ENCODE measurements around the gene NOBOX.
"Not testable (repeated sequence)": the region's sequence is repeated elsewhere in the genome, so short reads cannot be mapped to it uniquely, and the experiment has no call there.

The NOBOX gene

DNA sequence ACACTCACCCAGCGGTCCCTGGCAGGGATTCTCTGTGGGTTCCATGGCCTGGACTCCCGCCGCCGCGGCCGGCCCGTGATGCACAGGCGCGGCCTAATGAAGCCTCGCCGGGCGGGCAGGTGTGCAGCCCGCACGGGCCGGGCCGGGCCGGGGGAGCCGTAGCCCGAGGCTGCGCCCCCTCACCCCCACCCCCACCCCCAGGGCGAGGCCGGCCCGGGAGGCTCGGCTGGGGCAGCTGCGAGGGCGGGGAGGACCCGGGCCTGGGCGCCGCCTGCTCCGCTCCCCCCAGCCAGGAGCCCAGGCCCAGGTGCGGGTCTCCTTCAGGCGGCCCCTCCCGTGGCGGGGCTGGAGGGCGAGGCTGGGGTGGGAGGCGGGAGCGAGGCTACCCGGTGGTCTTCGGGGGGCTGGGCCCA, at the start of gene NOBOX:
NOBOX (minus strand) TSS at position 45 of the 413 bp plus-strand sequence.
- no peak for DNase-seq (ENCODE audit: low read depth)

DNA sequence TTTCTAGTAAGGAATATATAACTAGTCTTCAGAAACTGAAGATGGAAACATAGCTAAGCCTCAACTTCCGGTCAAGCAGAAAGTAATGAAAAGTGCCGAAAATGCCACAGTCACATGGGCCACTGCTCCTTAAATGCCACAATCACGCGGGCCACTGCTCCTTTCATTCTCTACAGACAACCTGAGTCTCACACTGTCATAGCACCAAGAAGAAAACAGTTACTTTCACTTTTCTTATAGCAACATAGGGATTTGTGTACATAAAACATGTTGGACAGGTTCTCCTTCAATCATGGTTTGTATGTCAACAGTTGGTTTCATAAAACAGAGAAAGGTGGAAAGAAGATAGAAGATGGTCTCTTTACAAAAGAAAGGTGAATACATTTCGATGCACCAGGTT, 48.6 kb upstream of the NOBOX start:
- DNase-seq (ENCODE audit: low read depth), result no peak

DNA sequence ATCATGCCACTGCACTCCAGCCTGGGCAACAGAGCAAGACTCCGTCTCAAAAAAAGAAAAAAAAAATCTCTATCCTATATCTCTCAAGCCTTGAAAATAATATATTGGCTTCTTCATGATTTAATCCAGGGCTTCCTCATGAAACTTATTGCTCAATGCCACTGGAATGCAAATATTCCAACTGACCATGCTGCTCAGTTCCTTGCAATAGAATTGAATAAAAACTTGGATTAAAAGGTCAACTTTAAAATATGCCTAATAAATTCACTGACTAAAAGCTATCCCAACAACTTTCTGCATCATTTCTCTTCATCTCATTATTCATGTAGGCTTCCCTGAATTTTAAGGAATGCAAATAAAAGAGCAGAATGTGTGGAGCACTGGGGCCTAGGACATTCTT, 42.1 kb upstream of the NOBOX start:
- no peak for DNase-seq (ENCODE audit: low read depth)

DNA sequence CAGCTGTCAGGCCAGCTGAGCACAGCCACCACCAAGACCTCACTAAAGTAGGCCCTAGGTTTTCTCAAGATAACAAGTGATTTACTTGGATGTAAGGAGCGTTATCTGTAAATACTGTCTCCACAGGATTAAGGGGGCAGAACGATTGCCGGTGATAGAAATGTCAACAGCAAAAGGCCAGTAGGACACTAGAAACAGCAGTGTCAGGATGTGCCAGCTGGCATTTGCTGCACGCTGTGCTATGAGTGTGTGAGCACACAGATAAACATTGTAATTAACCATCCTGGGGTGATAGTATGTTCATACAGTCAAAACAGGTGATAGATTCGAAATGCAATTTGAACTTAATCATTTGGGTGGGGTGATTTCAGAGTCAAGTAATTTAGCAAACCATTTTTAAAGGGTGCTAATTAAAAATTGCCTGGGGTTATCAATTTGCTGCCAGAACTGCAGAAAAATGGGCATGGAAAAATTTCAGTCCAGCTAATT, 36.3 kb upstream of the NOBOX start:
- DNase-seq (ENCODE audit: low read depth), result no peak

DNA sequence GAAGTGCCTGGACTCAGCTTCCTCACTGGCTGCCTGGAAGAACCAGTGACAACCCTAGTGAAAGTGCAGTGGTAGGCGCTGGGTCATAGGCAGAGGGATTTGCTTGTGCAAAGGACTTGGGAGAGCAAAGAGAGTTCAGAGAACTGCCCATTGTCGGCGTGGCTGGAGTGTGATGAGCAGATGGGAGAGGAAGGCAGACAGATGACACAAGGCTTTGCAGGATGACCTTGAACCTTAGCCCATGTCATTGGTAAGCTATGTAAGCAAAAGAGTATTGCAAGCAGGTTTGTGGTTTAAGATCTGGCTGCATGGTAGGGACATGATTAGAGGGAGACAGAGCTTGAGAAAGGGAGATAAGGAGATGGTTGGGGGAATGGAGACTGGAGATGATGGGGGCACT, 35.3 kb upstream of the NOBOX start:
- DNase-seq (ENCODE audit: low read depth), result no peak

DNA sequence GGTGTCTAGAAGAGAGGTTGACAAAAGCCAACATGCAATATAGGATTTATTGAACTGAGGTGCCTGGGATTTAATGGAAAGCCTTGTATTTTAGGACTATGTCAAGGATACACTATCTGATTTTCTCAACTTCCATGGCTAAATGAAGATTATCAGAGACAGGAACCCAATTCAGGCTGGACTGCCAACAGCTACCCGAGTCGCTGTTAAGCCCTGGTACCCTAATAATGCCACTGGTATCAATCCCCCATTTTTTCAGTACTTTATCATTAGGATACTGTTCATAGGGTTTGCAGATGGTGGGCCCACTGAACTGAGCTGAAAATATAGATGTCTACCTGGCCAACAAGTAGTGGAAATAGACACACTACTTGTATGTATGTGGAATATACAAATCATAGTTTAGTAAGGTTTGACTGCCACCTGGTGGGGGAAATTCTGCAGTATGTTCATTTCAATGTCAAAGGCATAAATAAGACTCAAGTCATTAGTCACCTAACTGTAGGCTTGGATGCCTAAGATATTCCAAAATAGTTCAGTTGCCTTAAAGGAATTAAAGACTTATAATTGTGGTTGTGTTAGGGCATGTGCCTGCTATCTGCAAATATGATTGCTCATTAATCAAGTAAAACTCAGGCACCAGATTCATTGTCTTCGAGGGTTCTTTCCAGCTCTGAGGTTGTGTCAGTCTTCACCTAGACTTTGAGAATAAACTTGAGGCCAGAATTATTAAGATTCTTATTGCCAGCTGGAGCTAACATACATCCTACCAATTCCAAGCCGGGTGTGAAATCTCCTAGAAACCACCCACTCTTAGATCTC, 34.1 kb upstream of the NOBOX start:
- DNase-seq (ENCODE audit: low read depth), result peak; percentile 61

DNA sequence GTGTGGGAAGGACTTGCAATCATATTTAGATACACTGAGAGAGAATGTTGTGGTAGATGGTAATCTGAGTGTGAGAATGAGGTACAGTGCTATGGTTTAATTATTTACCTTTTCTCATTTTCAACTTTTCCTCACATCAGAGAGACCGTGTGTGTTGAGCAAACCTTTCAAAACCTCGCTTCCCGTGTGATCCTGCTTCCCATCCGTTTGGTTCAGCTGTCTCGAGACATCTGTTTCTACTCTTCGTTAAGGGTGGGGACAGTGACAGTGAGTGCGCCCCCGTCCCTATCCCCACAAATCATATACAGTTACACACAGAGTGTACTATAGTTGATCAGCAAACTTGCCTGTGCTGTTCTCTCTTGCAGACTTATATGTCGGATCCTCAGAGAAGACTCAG, 33.0 kb upstream of the NOBOX start:
- DNase-seq (ENCODE audit: low read depth), result no peak

DNA sequence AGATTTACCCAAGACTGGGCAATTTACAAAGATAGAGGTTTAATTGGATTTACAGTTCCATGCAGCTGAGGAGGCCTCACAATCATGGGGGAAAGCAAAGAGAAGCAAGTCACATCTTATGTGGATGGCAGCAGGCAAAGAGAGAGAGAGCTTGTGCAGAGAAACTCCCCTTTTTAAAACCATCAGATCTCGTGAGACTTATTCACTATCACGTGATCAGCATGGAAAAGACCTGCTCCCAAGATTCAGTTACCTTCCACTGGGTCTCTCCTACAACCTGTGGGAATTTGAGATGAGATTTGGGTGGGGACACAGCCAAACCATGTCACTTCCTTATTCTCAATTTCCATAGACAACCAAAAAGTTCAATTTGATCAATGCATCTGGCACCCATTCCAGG, 24.9 kb upstream of the NOBOX start:
- no peak for DNase-seq (ENCODE audit: low read depth)

DNA sequence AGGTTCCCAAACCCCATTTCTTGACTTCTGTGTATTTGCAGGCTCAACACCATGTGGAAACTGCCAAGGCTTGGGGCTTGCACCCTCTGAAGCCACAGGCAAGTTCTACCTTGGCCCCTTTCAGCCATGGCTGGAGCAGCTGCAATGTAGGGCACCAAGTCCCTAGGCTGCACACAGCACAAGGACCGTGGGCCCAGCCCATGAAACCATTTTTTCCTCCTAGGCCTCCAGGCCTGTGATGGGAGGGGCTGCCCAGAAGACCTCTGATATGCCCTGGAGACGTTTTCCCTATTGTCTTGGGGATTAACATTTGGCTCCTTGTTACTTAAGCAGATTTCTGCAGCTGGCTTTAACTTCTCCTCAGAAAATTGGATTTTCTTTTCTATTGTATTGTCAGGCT, 24.0 kb upstream of the NOBOX start:
- not testable (repeated sequence) for DNase-seq (ENCODE audit: low read depth)

DNA sequence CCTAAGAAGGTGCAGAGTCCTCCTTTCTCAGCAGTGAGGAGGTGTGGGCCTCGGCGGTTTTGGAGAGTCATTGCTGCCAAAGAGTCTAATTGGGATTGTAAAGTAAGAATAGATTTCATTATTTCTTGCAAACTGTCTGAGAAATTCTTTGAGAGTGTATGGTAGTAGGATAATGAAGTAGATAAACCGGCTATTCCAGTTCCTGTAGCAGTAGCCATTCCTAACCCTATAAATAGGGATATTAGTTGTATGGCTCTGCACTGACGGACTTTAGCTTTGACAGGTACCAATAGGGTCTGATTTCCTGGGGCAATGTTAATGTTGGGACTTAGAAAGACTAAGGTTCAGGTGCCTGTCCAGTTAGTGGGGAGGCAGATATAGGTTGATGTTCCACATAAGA, 15.4 kb upstream of the NOBOX start:
- DNase-seq (ENCODE audit: low read depth), result not testable (repeated sequence)

DNA sequence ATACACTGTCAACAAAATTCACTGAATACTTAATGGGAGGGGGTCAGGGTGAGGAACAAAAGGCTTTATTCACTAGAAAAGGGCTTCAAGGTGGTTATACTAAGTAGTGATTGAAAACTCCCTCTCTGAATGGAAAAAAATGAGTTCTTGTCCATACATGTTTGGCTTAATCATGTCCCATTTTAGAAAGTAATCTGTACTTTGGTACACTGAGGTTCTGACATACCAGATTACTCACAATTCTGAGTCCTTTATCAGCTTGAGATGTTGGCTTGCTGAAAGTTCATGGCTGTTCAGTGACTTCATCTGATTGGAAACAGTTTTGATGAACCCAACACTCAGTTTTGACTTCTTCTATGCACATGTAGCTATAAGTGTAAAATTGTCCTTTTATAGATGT, 12.8 kb upstream of the NOBOX start:
- no peak for DNase-seq (ENCODE audit: low read depth)

DNA sequence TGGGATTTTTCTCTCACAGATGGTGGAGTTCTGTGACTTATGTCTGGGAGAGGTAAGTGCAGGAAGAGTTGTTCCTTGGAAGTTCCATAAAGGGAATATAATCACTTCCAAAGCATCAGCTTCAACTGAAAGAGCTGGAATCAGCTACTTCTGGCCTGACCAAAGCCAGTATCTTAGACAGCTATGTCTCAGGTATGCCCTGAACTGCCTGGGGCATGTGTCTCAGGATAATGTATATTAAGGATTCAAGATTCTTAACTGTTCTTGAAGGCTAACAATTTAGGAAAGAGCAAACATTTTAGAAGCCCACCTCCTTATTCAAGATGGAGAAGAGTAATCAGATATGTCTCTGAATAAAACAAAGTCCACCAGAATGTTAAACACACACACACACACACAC, 12.4 kb upstream of the NOBOX start:
- no peak for DNase-seq (ENCODE audit: low read depth)

DNA sequence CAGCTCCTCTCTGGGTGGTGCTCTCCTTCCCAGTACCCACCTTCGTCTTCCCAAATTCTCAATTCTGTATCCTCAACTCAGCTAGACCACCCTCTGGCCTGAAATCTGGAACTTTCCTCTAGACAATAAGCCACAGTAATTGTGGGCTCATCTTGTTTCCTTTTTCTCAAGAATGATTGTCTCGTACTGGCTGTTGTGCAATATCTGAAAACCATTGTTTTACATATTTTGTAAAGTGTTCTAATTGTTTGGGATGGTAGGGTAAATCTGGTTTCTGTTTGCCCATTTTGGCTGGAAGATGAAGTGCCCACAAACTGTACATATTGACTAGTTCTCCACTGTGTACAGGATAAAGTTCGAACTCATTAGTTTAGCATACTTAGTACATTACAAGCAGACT, 11.3 kb upstream of the NOBOX start:
- no peak for DNase-seq (ENCODE audit: low read depth)

DNA sequence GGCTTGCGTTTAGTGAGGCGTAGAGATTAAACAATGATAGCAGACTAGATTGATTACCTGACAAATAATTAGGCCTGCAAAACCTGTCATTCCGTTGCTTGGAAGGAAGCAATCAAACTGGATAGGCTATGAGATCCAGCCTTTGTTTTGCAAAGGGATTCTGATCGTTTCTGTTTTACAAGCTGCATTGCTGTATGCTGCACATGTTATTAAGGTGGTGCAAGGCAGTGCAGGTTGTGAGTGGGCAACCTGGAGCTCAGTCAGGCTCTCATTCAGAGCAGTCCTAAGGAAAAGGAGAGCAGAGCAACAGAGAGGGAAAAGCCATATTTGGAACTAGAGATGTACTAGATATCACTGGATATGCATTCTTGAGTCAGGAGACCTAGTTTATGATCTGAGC, 6.9 kb upstream of the NOBOX start:
- no peak for DNase-seq (ENCODE audit: low read depth)

DNA sequence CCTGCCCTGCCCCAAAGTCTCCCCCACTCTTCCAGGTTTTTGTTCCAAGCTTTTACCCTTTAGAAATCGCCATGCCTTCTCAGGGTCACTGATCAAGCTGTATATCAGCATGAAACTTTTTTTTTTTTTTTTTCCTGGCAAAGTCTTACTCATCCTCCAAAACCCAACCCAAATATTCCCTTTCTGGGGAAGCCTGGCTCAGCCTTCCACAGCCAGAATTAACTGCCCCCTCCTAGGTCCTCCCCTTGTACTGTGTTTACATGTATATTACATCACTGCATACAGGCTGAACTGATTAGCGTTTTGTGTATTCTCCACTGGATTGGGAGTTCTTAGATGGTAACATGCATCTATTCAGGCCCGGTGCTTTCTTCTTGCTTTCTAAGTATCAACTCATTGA, 4.6 kb upstream of the NOBOX start:
- DNase-seq (ENCODE audit: low read depth), result peak; percentile 26

DNA sequence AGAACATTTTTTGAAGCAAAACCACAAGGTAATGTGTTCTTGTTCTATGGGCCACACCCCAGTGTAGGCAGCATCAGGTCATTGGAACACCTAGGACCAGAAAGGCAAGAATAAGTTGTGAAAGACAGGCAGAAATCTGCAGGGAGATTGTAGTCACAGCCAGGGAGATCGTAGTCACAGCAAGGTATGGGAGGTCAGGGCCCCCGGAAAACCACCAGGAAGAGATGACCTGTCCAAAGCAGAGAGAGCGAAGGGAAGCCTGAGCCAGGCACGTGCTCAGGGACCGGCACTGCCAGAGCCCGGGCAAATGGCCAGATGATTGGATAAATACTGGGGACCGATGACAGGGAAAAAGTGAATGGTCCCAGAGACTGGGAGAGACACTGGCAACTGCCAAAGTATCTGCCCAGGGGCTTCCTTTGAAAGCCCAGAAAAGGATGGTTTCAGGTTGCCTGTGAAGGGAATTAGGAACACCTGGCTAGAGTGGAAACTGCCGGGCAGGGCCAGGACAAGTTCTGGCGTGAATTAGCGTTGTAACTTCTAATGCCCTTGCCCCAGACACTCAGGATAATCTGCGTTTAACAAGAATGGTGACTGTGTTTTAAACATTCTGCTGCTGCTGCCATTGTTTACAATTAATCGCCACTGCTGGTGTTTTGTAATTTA, 3.9 kb upstream of the NOBOX start:
- DNase-seq (ENCODE audit: low read depth), result no peak

DNA sequence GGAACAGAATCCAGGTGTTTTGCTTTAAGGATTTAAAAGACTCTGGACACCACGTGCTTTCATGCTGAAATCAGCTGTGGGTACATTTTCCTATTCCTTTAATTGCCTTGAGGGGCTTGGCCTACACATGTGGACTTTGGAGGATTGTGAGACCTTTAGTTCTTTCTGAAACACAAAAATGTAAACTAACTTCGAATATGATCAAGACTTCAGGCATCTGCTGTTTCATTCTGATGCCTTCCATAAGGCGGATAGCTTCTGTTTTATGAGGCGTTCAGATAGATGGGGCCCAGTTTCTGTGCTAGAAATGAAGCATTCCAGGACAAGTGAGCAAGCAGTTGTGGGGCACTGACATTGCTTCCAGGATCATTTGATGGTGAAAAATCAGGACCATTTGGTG, 1.5 kb upstream of the NOBOX start:
- peak; percentile 57 for DNase-seq (ENCODE audit: low read depth)

DNA sequence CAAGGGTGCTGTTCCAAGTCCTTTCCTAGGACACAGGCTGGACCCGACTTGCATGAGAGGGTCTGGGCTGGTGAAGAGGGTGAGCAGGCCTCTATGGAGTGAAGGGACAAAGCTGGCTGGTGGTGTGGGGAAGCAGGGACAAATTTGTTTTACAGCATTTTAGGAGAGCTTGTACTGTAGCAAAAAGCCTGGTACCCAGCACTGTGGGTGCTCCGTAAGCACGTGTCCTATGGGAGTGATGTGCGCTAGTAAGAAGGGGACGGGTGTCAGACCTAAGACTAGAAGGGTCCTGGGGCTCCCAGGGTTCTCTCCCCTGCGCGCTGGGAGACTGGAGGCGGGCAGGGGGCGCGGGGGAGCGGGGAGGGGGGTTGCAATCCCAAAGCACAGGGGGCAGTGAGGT, 391 bp downstream of the NOBOX start:
- DNase-seq (ENCODE audit: low read depth), result no peak

DNA sequence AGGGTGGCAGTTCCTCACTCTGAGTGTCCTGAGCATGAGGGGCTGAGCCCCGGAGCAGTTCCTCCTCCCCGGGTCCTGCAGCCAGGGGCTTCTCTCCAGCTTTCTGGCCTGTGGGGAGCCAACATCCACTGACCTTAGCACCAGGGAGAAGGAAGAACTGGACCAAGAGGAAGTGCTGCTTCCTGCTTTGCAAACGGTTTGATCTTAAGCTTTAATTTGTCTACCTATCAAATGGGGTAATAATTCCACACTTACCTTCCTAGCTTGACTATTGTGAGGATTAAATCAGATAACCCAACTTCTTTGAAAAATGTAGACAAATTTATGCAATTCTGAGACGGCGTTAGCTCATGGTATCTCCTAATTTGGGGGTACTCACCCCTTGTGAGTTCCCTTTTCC, 2.0 kb downstream of the NOBOX start:
- no peak for DNase-seq (ENCODE audit: low read depth)

DNA sequence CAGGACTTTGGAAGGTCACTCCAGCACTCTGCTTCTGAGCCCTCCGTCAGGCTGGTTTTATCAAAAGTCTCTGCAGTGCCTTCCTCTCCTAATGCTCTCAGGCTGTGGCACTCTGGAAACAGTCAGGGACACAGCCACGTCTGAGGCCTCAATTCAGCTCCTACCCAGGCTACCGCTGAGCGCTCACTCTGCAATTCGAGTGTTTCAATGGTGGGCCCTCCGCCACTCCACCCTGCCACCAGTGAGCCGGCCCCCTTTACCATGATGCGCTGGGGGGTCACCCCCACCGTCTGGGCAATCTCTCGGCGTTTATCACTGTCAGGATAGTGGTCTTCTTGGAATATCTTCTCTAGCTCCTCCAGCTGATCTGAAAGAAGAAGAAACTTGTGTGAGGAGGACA, 3.5 kb downstream of the NOBOX start:
- DNase-seq (ENCODE audit: low read depth), result no peak

DNA sequence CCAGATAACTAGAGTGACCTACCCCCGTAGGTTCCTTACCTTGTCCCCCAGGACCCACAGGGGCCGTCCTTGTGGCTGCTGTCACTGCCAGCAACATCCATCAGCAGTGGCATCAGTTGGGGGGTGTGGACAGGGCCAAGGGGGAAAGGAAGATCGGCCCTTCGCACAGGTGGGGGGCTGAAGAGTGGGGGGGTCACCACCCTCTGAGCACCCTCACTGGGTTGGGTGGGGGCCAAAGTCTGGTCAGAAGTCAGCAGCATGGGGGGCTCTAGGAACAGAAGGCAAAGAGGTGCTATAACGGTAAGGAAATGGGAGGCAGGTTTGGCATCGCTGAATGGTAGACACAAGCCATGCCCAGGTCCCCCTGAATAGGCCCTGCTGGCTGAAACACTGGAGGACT, 4.6 kb downstream of the NOBOX start:
- DNase-seq (ENCODE audit: low read depth), result no peak

DNA sequence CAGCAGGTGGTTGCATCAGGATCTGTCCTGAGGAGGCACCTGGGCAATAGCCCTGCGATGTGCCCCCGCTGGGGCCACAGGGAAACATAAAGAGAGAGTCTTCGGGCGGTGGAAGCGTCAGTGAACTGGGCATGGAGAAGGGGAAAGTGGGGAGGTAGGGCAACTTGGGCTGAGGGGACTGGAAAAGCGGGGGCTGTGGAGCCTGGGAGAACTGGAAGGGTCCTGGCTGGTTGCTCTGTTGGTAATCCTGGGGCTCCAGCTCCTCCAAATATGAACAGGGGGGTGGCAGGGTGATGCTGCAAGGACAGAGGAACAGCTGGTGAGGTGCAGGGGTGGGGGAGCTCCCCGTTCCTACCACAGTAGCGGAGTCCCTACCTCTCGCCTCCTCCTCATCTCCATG, 5.2 kb downstream of the NOBOX start:
- DNase-seq (ENCODE audit: low read depth), result no peak

DNA sequence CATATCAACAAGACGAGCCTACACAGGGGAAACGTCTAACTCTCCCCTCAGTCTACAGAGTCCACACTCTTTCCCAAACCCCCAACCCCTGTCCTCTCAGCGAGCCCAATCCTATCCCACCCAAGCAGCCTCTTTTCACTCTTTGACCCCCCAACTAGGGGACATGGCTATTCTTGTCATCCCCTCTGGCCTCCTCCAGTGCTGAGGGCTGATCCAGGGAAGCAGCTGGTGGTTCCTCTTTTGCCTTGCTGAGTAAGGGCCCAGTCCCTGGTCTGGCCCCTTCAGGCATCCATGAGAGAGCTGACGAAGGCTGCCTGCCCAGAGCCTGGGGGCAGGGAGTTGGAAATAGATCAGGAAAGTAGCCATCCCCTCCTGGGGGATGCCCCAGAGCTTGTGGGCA, 6.4 kb downstream of the NOBOX start:
- DNase-seq (ENCODE audit: low read depth), result no peak

DNA sequence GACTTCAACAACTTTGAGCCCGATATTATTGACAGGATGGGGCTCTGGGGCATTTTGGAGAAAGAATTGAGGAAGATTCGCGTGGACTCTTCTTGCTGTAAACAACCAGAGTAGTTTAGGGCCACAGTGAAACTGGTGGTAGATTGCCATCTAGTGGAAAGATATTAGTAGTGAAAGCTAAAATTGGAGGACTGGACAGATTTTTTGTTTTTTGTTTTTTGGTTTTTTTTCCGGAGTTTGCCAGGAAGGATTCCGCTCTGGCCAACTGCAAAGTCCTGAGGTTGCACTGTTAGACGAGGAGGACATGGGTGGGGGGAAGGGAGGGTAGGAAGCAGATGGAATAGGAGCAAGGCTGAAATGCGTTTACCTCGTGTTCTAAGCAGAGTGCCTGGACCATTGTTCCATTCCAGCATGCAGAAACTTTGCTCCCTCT, 11.7 kb downstream of the NOBOX start:
- DNase-seq (ENCODE audit: low read depth), result peak; percentile 58
